Measurements from ENCODE around the gene AKR1C8. TPM values are rescaled to one million over a fixed set of nuclear protein-coding genes. Genes with fewer than 3 reads are reported as not detected.
"Not testable (repeated sequence)": the region's sequence is repeated elsewhere in the genome, so short reads cannot be mapped to it uniquely, and the experiment has no call there.

AKR1C8 gene
- total RNA-seq, 1 experiment from 2014 or later: not detected

GRCh38 chr10:5125315-5126044 lies 59.5 kb downstream of the AKR1C8 start:
- intact Hi-C loops (cut with micrococcal nuclease): no loop called here
- TF ChIP-seq CTCF (IDR thresholded peaks at IDR 0.05; ENCODE audit: unreplicated experiment): no peak
- ChIA-PET POLR2A (interaction anchor here (0.6 to 1.2 kb wide), 2 partner anchors 162 to 723 kb away, joined by 3 read pairs; no protein-coding TSS in a partner anchor), CTCF (interaction anchor here (0.5 to 2.5 kb wide), 3 partner anchors 154 to 311 kb away, joined by 3 to 10 read pairs (median 3); no protein-coding TSS in a partner anchor)
- Mint-ChIP-seq H3K36me3 (ENCODE audit: insufficient read depth, unreplicated experiment) (no peaks in the 10 kb centered on the region), H3K27ac (ENCODE audit: low read depth, unreplicated experiment) (peak overlapping the region; percentile 55), H3K9me3 (ENCODE audit: unreplicated experiment) (peaks cover 7% of the 10 kb centered on the region), H3K27me3 (ENCODE audit: insufficient read depth, unreplicated experiment) (no peaks in the 10 kb centered on the region), H3K4me1 (ENCODE audit: insufficient read depth, unreplicated experiment) (peaks cover 6% of the 10 kb centered on the region), H3K4me3 (ENCODE audit: unreplicated experiment) (no peak overlapping the region)
- BruUV-seq (replicated peaks): no TSS peak
- peak; percentile 78 for DNase-seq (ENCODE audit: unreplicated experiment)

GRCh38 chr10:5123886-5124285 lies 61.1 kb downstream of the AKR1C8 start:
- Mint-ChIP-seq H3K27ac (ENCODE audit: low read depth, unreplicated experiment) (no peak overlapping the region), H3K36me3 (ENCODE audit: insufficient read depth, unreplicated experiment) (no peaks in the 10 kb centered on the region), H3K9me3 (ENCODE audit: unreplicated experiment) (peaks cover 7% of the 10 kb centered on the region), H3K27me3 (ENCODE audit: insufficient read depth, unreplicated experiment) (no peaks in the 10 kb centered on the region), H3K4me1 (ENCODE audit: insufficient read depth, unreplicated experiment) (peaks cover 6% of the 10 kb centered on the region), H3K4me3 (ENCODE audit: unreplicated experiment) (no peak overlapping the region)
- ChIA-PET CTCF (no interaction called here), POLR2A (no interaction called here)
- TF ChIP-seq CTCF (IDR thresholded peaks at IDR 0.05; ENCODE audit: unreplicated experiment): no peak
- no peak for DNase-seq (ENCODE audit: unreplicated experiment)
- no TSS peak for BruUV-seq (replicated peaks)
- intact Hi-C loops (cut with micrococcal nuclease): no loop called here

- CTCF ChIA-PET: interaction anchor here (0.7 kb wide), 1 partner anchor 26 kb away, joined by 3 read pairs; the partner anchor contains the start of gene AKR1C3
- H3K4me1 Mint-ChIP-seq (ENCODE audit: insufficient read depth, unreplicated experiment); H3K27ac Mint-ChIP-seq (ENCODE audit: low read depth, unreplicated experiment); H3K4me3 Mint-ChIP-seq (ENCODE audit: unreplicated experiment); intact Hi-C loops (cut with micrococcal nuclease); BruUV-seq (replicated peaks); POLR2A ChIA-PET; H3K9me3 Mint-ChIP-seq (ENCODE audit: unreplicated experiment); DNase-seq (ENCODE audit: unreplicated experiment); H3K27me3 Mint-ChIP-seq (ENCODE audit: insufficient read depth, unreplicated experiment); H3K36me3 Mint-ChIP-seq (ENCODE audit: insufficient read depth, unreplicated experiment): not testable (repeated sequence)
Measured at GRCh38 chr10:5119997-5120396, 65.0 kb downstream of the AKR1C8 start.

GRCh38 chr10:5117026-5117425 lies 67.9 kb downstream of the AKR1C8 start:
- intact Hi-C loops (cut with micrococcal nuclease): no loop called here
- POLR2A ChIA-PET: no interaction called here
- TF ChIP-seq CTCF (IDR thresholded peaks at IDR 0.05; ENCODE audit: unreplicated experiment): no peak
- Mint-ChIP-seq H3K4me3 (ENCODE audit: unreplicated experiment) (no peak overlapping the region), H3K9me3 (ENCODE audit: unreplicated experiment) (peaks cover 7% of the 10 kb centered on the region), H3K4me1 (ENCODE audit: insufficient read depth, unreplicated experiment) (no peaks in the 10 kb centered on the region), H3K27me3 (ENCODE audit: insufficient read depth, unreplicated experiment) (no peaks in the 10 kb centered on the region), H3K36me3 (ENCODE audit: insufficient read depth, unreplicated experiment) (no peaks in the 10 kb centered on the region), H3K27ac (ENCODE audit: low read depth, unreplicated experiment) (no peak overlapping the region)
- DNase-seq (ENCODE audit: unreplicated experiment): no peak
- CTCF ChIA-PET: no interaction called here
- BruUV-seq (replicated peaks): no TSS peak

All from MCF 10A (cell line).